T-helper 17 cell (primary cell): ENCODE results near the gene DDR2. TPM values are rescaled to one million over a fixed set of nuclear protein-coding genes. Genes with fewer than 3 reads are reported as not detected.
"Not testable (repeated sequence)": the region's sequence is repeated elsewhere in the genome, so short reads cannot be mapped to it uniquely, and the experiment has no call there.

ENCODE experiments used
- ATAC-seq: fragments of 150-1000 bp; cut with Tn5 transposase; 2 replicates; pipeline ENCODE4 v1.10.0; 2021; ENCODE audit warnings: mild to moderate bottlenecking, moderate library complexity
- DNase-seq, 3 donors: peaks; one replicate each; pipeline versions ENCODE4 v3.0.0 to v3.0.0-alpha.2; 2020 to 2021
- H3K9me3 ChIP-seq: one replicate; pipeline ENCODE4 v1.7.0; 2013; ENCODE audit warnings: low read length, mild to moderate bottlenecking; ENCODE audit not compliant: control insufficient read depth, poor library complexity, severe bottlenecking
- H3K27ac Mint-ChIP-seq: one replicate; pipeline ENCODE4 v1.8.0; 2022; ENCODE audit warnings: mild to moderate bottlenecking, moderate library complexity, mixed read lengths
- H3K27me3 Mint-ChIP-seq: one replicate; pipeline ENCODE4 v1.8.0; 2022; ENCODE audit warnings: mixed read lengths
- H3K36me3 Mint-ChIP-seq: one replicate; pipeline ENCODE4 v1.8.0; 2022; ENCODE audit warnings: low read depth, mixed read lengths
- H3K4me1 Mint-ChIP-seq: one replicate; pipeline ENCODE4 v1.8.0; 2022; ENCODE audit warnings: mild to moderate bottlenecking, mixed read lengths
- H3K4me3 Mint-ChIP-seq: one replicate; pipeline ENCODE4 v1.8.0; 2022; ENCODE audit warnings: mild to moderate bottlenecking, moderate library complexity, mixed read lengths
- total RNA-seq, 4 donors: library from RNA in 2 of 4; stranded (reverse) in 2 of 4; gene quantifications; one replicate each; pipeline ENCODE4 v1.2.3 and lab custom pipeline; 2022 to 2026

DDR2 gene
- total RNA-seq, result under 1 TPM; 0.22 to 0.26 TPM
- total RNA-seq (lab: John Stamatoyannopoulos, UW), result 1.8 to 3.6 reads per million in 2 donors

GRCh38 chr1:162632217-162632666 is at the start of gene DDR2:
TSS of gene DDR2 (plus strand) at chr1:162632464. CDS start at chr1:162719064, 86,600 bp downstream.
- Mint-ChIP-seq H3K4me3 (no peak within 1 kb of the TSS), H3K27ac (no peak within 1 kb of the TSS), H3K36me3 (peaks cover 8% of the 10 kb centered on the region), H3K4me1 (peaks cover 3% of the 10 kb centered on the region), H3K27me3 (peaks cover 49% of the 10 kb centered on the region)
- DNase-seq (no peak), ATAC-seq (no peak)
- no peaks in the 10 kb centered on the region for H3K9me3 ChIP-seq

- not testable (repeated sequence) for H3K4me1 Mint-ChIP-seq, H3K4me3 Mint-ChIP-seq, ATAC-seq, H3K9me3 ChIP-seq, DNase-seq, H3K27ac Mint-ChIP-seq, H3K36me3 Mint-ChIP-seq, H3K27me3 Mint-ChIP-seq
These were observed 49.4 kb upstream of the DDR2 start for GRCh38 chr1:162582901-162583300.

GRCh38 chr1:162585101-162585500 is 47.2 kb upstream of the DDR2 start:
- not testable (repeated sequence) for H3K27ac Mint-ChIP-seq, H3K9me3 ChIP-seq, H3K36me3 Mint-ChIP-seq, H3K27me3 Mint-ChIP-seq, H3K4me1 Mint-ChIP-seq, ATAC-seq, H3K4me3 Mint-ChIP-seq, DNase-seq

GRCh38 chr1:162587347-162587746 is 44.9 kb upstream of the DDR2 start:
- peaks cover under 1% of the 10 kb centered on the region for H3K36me3 Mint-ChIP-seq
- ATAC-seq (no peak), DNase-seq (no peak)
- H3K27ac Mint-ChIP-seq, result no peak overlapping the region
- H3K9me3 ChIP-seq, result no peaks in the 10 kb centered on the region
- H3K27me3 Mint-ChIP-seq, result no peaks in the 10 kb centered on the region
- H3K4me3 Mint-ChIP-seq, result no peak overlapping the region
- no peaks in the 10 kb centered on the region for H3K4me1 Mint-ChIP-seq

GRCh38 chr1:162587761-162588260 is 44.5 kb upstream of the DDR2 start:
- Mint-ChIP-seq H3K4me3 (no peak overlapping the region), H3K36me3 (peaks cover 2% of the 10 kb centered on the region), H3K27me3 (no peaks in the 10 kb centered on the region), H3K4me1 (no peaks in the 10 kb centered on the region), H3K27ac (no peak overlapping the region)
- no peak for DNase-seq
- no peaks in the 10 kb centered on the region for H3K9me3 ChIP-seq
- no peak for ATAC-seq

- Mint-ChIP-seq H3K4me3 (no peak overlapping the region), H3K36me3 (peaks cover 2% of the 10 kb centered on the region), H3K4me1 (no peaks in the 10 kb centered on the region), H3K27me3 (no peaks in the 10 kb centered on the region), H3K27ac (no peak overlapping the region)
- ATAC-seq, result no peak
- no peaks in the 10 kb centered on the region for H3K9me3 ChIP-seq
- no peak for DNase-seq
These were observed 42.2 kb upstream of the DDR2 start for GRCh38 chr1:162590101-162590500.

GRCh38 chr1:162590686-162591085 is 41.6 kb upstream of the DDR2 start:
- DNase-seq (no peak), ATAC-seq (no peak)
- Mint-ChIP-seq H3K36me3 (peaks cover 2% of the 10 kb centered on the region), H3K27ac (no peak overlapping the region), H3K27me3 (no peaks in the 10 kb centered on the region), H3K4me1 (no peaks in the 10 kb centered on the region), H3K4me3 (no peak overlapping the region)
- H3K9me3 ChIP-seq, result no peaks in the 10 kb centered on the region

- Mint-ChIP-seq H3K36me3 (peaks cover 5% of the 10 kb centered on the region), H3K27ac (no peak overlapping the region)
These were observed 35.6 kb upstream of the DDR2 start for GRCh38 chr1:162596514-162597170.

GRCh38 chr1:162599451-162599850 is 32.8 kb upstream of the DDR2 start:
- Mint-ChIP-seq H3K4me1 (no peaks in the 10 kb centered on the region), H3K27me3 (no peaks in the 10 kb centered on the region), H3K27ac (no peak overlapping the region), H3K36me3 (peaks cover 2% of the 10 kb centered on the region), H3K4me3 (no peak overlapping the region)
- ATAC-seq (no peak), DNase-seq (no peak)
- no peaks in the 10 kb centered on the region for H3K9me3 ChIP-seq

More at GRCh38 chr1:162596514-162597170, 35.6 kb upstream of the DDR2 start:
- H3K9me3 ChIP-seq, result no peaks in the 10 kb centered on the region
- ATAC-seq (no peak), DNase-seq (no peak)
- Mint-ChIP-seq H3K4me1 (no peaks in the 10 kb centered on the region), H3K27me3 (no peaks in the 10 kb centered on the region), H3K4me3 (no peak overlapping the region)

GRCh38 chr1:162603117-162603516 is 29.1 kb upstream of the DDR2 start:
- not testable (repeated sequence) for ATAC-seq, H3K36me3 Mint-ChIP-seq

GRCh38 chr1:162605225-162605927 is 26.9 kb upstream of the DDR2 start:
- H3K9me3 ChIP-seq, result no peaks in the 10 kb centered on the region
- ATAC-seq (no peak), DNase-seq (no peak)
- no peak overlapping the region for H3K4me3 Mint-ChIP-seq
- H3K4me1 Mint-ChIP-seq, result no peaks in the 10 kb centered on the region
- no peak overlapping the region for H3K27ac Mint-ChIP-seq
- peaks cover 2% of the 10 kb centered on the region for H3K36me3 Mint-ChIP-seq
- H3K27me3 Mint-ChIP-seq, result no peaks in the 10 kb centered on the region

More at GRCh38 chr1:162603117-162603516, 29.1 kb upstream of the DDR2 start:
- not testable (repeated sequence) for H3K9me3 ChIP-seq, H3K27me3 Mint-ChIP-seq, H3K27ac Mint-ChIP-seq, H3K4me3 Mint-ChIP-seq, DNase-seq, H3K4me1 Mint-ChIP-seq

- Mint-ChIP-seq H3K27me3 (no peaks in the 10 kb centered on the region), H3K4me3 (no peak overlapping the region), H3K36me3 (no peaks in the 10 kb centered on the region), H3K4me1 (no peaks in the 10 kb centered on the region), H3K27ac (no peak overlapping the region)
- H3K9me3 ChIP-seq, result no peaks in the 10 kb centered on the region
- DNase-seq (no peak), ATAC-seq (no peak)
These were observed 23.0 kb upstream of the DDR2 start for GRCh38 chr1:162609306-162609705.

GRCh38 chr1:162612606-162613400 is 19.5 kb upstream of the DDR2 start:
- Mint-ChIP-seq H3K27me3 (no peaks in the 10 kb centered on the region), H3K36me3 (no peaks in the 10 kb centered on the region), H3K4me3 (no peak overlapping the region), H3K27ac (peak overlapping the region; percentile 56), H3K4me1 (no peaks in the 10 kb centered on the region)
- ATAC-seq (no peak), DNase-seq (no peak)
- no peaks in the 10 kb centered on the region for H3K9me3 ChIP-seq
